K562 (cell line): ENCODE data around the gene CFAP97D1. TPM values are rescaled to one million over a fixed set of nuclear protein-coding genes. Genes with fewer than 3 reads are reported as not detected.

Experiments
- DDX20 ChIP-seq: fragments of 450-650 bp; IDR thresholded peaks from 2 replicates; pipeline ENCODE4 v1.6.1; 2016; ENCODE audit warnings: missing genetic modification characterization, low read depth, mild to moderate bottlenecking, missing compliant biosample characterization, moderate library complexity
- DIDO1 ChIP-seq: fragments of 450-650 bp; IDR thresholded peaks from 2 replicates; pipeline ENCODE4 v1.6.1; 2016; ENCODE audit warnings: low read depth, missing biosample characterization, missing genetic modification characterization
- FOXP1 ChIP-seq: sonication (generic); formaldehyde crosslinking; IDR thresholded peaks from 2 replicates; pipeline ENCODE4 v1.8.0; 2022; ENCODE audit warnings: mild to moderate bottlenecking, missing genetic modification reagents
- HINFP ChIP-seq: fragments of 450-650 bp; conservative IDR thresholded peaks from 2 replicates; pipeline ENCODE4 v1.6.1; 2016; ENCODE audit warnings: missing genetic modification characterization, low read depth, mild to moderate bottlenecking, control low read depth, missing compliant biosample characterization
- MLLT1 ChIP-seq, 2 experiments: fragments of 450-650 bp; IDR thresholded peaks; 2 replicates each; pipeline ENCODE4 v1.6.1; 2016
- NFE2 ChIP-seq: IDR thresholded peaks from 2 replicates; pipeline ENCODE4 v1.6.1; 2014; ENCODE audit warnings: antibody characterized with exemption, low read depth
- RAD51 ChIP-seq: fragments of 450-650 bp; IDR thresholded peaks from 2 replicates; pipeline ENCODE4 v1.7.1; 2016; ENCODE audit warnings: low read depth, mild to moderate bottlenecking, borderline replicate concordance
- RNF2 ChIP-seq: sonication (generic); IDR thresholded peaks from 2 replicates; pipeline ENCODE4 v1.6.1; 2016
- SIN3A ChIP-seq, 2 experiments: fragments of 150-350 bp in 1 of 2; IDR thresholded peaks; 2 replicates each; pipeline ENCODE4 v1.6.1; 2011 to 2016; ENCODE audit warnings: borderline replicate concordance in 2 of 2, low read depth in 2 of 2, low read length in 2 of 2, mild to moderate bottlenecking in 2 of 2, moderate library complexity in 2 of 2; ENCODE audit not compliant: control insufficient read depth in 1 of 2
- SMARCB1 ChIP-seq: IDR thresholded peaks from 2 replicates; pipeline ENCODE4 v1.6.1; 2011; ENCODE audit warnings: improper control_type of control experiment, low read depth; ENCODE audit not compliant: insufficient read length
- TCF3 ChIP-seq: sonication (generic); formaldehyde crosslinking; IDR thresholded peaks from 2 replicates; pipeline ENCODE4 v1.4.0; 2020; ENCODE audit warnings: mild to moderate bottlenecking, missing genetic modification reagents
- ZBTB43 ChIP-seq: sonication (generic); formaldehyde crosslinking; IDR thresholded peaks from 2 replicates; pipeline ENCODE4 v1.8.0; 2023; ENCODE audit warnings: mild to moderate bottlenecking, missing genetic modification reagents
- ZNF146 ChIP-seq: IDR thresholded peaks from one replicate; pipeline ENCODE4 v1.6.1; 2018; ENCODE audit warnings: missing compliant biosample characterization; ENCODE audit not compliant: unreplicated experiment
- polyA plus RNA-seq, 8 experiments: library from polyadenylated mRNA; depleted of rRNA in 4 of 8; stranded (reverse) in 5 of 8; unstranded in 3 of 8; fragments of >200 nt; fragmentation: Nextera tagmentation in 2 of 8; fragmentation: Illumina TruSeq in 1 of 8; extraction: Ambion mirVana in 2 of 8; extraction: Trizol in 1 of 8; gene quantifications; 2 replicates each; pipeline versions ENCODE4 v1.2.1 to v1.2.3, GENCODE V29; 2011 to 2014; ENCODE audit warnings: inconsistent platforms in 1 of 8, missing spikeins in 1 of 8
- total RNA-seq, 7 experiments: library from RNA; depleted of rRNA in 6 of 7; stranded (reverse); fragments of >200 nt in 6 of 7; fragmentation: Illumina TruSeq in 2 of 7; extraction: Trizol in 2 of 7; gene quantifications; 2 replicates each; pipeline versions ENCODE4 v1.2.1 to v1.2.3, GENCODE V29; 2011 to 2021; ENCODE audit warnings: low replicate concordance in 1 of 7
- TF ChIP-seq, protein P1 (sequence below): fragments of 450-650 bp; IDR thresholded peaks from 2 replicates; pipeline ENCODE4 v1.7.1; 2018; ENCODE audit warnings: mild to moderate bottlenecking, low read depth; ENCODE audit not compliant: partially characterized antibody
- TF ChIP-seq, protein P2 (sequence below): sonication (generic); formaldehyde crosslinking; IDR thresholded peaks from 2 replicates; pipeline ENCODE4 v1.9.0; 2022; ENCODE audit warnings: mild to moderate bottlenecking, missing genetic modification reagents
- TF ChIP-seq, protein P3 (sequence below): sonication (generic); formaldehyde crosslinking; IDR thresholded peaks from 2 replicates; pipeline ENCODE4 v1.8.1; 2023; ENCODE audit warnings: mild to moderate bottlenecking, missing genetic modification reagents

CFAP97D1 gene
- total and polyA plus RNA-seq, 9 of the 15 experiments (the other 6 are each of a cell fraction or from before 2014, with no cell fraction given): not detected

- TF ChIP-seq HINFP (tag): no peak
- TF ChIP-seq SIN3A (IDR thresholded peaks at IDR 0.05; ENCODE audit: borderline replicate concordance in 2 of 2, control insufficient read depth in 1 of 2, low read depth in 2 of 2, low read length in 2 of 2): peak; percentile 67 to 87; a peak in 1 of 4 replicates
- TF ChIP-seq TCF3: no peak
- no peak for TF ChIP-seq MLLT1 (IDR thresholded peaks at IDR 0.05)
- TF ChIP-seq DDX20 (tag): no peak
- TF ChIP-seq DIDO1 (tag): no peak
- no peak for TF ChIP-seq ZBTB43
- TF ChIP-seq ZNF146 (CRISPR knock-in tag): no peak
- TF ChIP-seq, protein P1, sequence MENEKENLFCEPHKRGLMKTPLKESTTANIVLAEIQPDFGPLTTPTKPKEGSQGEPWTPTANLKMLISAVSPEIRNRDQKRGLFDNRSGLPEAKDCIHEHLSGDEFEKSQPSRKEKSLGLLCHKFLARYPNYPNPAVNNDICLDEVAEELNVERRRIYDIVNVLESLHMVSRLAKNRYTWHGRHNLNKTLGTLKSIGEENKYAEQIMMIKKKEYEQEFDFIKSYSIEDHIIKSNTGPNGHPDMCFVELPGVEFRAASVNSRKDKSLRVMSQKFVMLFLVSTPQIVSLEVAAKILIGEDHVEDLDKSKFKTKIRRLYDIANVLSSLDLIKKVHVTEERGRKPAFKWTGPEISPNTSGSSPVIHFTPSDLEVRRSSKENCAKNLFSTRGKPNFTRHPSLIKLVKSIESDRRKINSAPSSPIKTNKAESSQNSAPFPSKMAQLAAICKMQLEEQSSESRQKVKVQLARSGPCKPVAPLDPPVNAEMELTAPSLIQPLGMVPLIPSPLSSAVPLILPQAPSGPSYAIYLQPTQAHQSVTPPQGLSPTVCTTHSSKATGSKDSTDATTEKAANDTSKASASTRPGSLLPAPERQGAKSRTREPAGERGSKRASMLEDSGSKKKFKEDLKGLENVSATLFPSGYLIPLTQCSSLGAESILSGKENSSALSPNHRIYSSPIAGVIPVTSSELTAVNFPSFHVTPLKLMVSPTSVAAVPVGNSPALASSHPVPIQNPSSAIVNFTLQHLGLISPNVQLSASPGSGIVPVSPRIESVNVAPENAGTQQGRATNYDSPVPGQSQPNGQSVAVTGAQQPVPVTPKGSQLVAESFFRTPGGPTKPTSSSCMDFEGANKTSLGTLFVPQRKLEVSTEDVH: no peak
- peak; percentile 85 for TF ChIP-seq RAD51
- no peak for TF ChIP-seq SMARCB1
- TF ChIP-seq, protein P2, sequence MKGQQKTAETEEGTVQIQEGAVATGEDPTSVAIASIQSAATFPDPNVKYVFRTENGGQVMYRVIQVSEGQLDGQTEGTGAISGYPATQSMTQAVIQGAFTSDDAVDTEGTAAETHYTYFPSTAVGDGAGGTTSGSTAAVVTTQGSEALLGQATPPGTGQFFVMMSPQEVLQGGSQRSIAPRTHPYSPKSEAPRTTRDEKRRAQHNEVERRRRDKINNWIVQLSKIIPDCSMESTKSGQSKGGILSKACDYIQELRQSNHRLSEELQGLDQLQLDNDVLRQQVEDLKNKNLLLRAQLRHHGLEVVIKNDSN (CRISPR knock-in tag): peak; percentile 92
- TF ChIP-seq RNF2: no peak; the same call in 1 of the 2 replicates
- TF ChIP-seq, protein P3, sequence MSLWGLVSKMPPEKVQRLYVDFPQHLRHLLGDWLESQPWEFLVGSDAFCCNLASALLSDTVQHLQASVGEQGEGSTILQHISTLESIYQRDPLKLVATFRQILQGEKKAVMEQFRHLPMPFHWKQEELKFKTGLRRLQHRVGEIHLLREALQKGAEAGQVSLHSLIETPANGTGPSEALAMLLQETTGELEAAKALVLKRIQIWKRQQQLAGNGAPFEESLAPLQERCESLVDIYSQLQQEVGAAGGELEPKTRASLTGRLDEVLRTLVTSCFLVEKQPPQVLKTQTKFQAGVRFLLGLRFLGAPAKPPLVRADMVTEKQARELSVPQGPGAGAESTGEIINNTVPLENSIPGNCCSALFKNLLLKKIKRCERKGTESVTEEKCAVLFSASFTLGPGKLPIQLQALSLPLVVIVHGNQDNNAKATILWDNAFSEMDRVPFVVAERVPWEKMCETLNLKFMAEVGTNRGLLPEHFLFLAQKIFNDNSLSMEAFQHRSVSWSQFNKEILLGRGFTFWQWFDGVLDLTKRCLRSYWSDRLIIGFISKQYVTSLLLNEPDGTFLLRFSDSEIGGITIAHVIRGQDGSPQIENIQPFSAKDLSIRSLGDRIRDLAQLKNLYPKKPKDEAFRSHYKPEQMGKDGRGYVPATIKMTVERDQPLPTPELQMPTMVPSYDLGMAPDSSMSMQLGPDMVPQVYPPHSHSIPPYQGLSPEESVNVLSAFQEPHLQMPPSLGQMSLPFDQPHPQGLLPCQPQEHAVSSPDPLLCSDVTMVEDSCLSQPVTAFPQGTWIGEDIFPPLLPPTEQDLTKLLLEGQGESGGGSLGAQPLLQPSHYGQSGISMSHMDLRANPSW: 0 out of 2 replicates have a peak, but pooled peaks have one; percentile 49
- no peak for TF ChIP-seq NFE2
- no peak for TF ChIP-seq FOXP1 (CRISPR knock-in tag)
Observed at GRCh38 chr17:43778337-43779144, 1.7 kb upstream of the CFAP97D1 start, which contains the start of gene DUSP3 (continued).
